Cardiac fibroblast (primary cell): Measurements from ENCODE around the gene TSPAN3.

Source experiments
- DNase-seq, 2 donors: peaks; one replicate each; pipeline versions ENCODE4 v3.0.0 to v3.0.0-alpha.2; 2010; ENCODE audit warnings: low read depth in 2 of 2
- H3K4me3 ChIP-seq, 2 donors: replicated peaks in 1 of 2; 1 replicate in 1 of 2; 2 replicates in 1 of 2; pipeline ENCODE4 v1.5.1; 2011; ENCODE audit warnings: low read depth in 2 of 2, low read length in 2 of 2, mild to moderate bottlenecking in 2 of 2, moderate library complexity in 1 of 2
- CTCF ChIP-seq: IDR thresholded peaks from one replicate; pipeline ENCODE4 v1.5.1; 2011; ENCODE audit warnings: low read depth, mild to moderate bottlenecking, low read length, inconsistent platforms

The TSPAN3 gene

GRCh38 chr15:77001351-77001750 lies 69.6 kb downstream of the TSPAN3 start:
- no peak overlapping the region for H3K4me3 ChIP-seq
- DNase-seq: no peak
- no peak for TF ChIP-seq CTCF

- no peak overlapping the region for H3K4me3 ChIP-seq
- no peak for DNase-seq
- TF ChIP-seq CTCF: no peak
These were observed 70.9 kb downstream of the TSPAN3 start for GRCh38 chr15:76999996-77000395.

GRCh38 chr15:76998663-76999285 lies 72.1 kb downstream of the TSPAN3 start:
- no peak for TF ChIP-seq CTCF
- H3K4me3 ChIP-seq: no peak overlapping the region
- no peak for DNase-seq

GRCh38 chr15:76996526-76997401 lies 74.1 kb downstream of the TSPAN3 start:
- peak; percentile 50 to 57 for DNase-seq
- TF ChIP-seq CTCF: no peak
- H3K4me3 ChIP-seq: no peak overlapping the region

- DNase-seq: no peak
- no peak overlapping the region for H3K4me3 ChIP-seq
- TF ChIP-seq CTCF: no peak
These were observed 74.8 kb downstream of the TSPAN3 start for GRCh38 chr15:76996076-76996525.

- no peak for DNase-seq
- no peak within 1 kb of the TSS for H3K4me3 ChIP-seq
- no peak for TF ChIP-seq CTCF
These were observed 75.7 kb downstream of the TSPAN3 start, which contains the start of gene PSTPIP1 for GRCh38 chr15:76994971-76995945. PSTPIP1 (plus strand) TSS chr15:76995126; CDS start chr15:76995574, 448 bp downstream.
